PFSK-1 (cell line): ENCODE results near the gene XYLT1.

Experiments
- FOXP2 ChIP-seq: optimal IDR thresholded peaks from 2 replicates; pipeline ENCODE3; 2011; ENCODE audit warnings: borderline replicate concordance, control low read depth, inconsistent platforms; ENCODE audit not compliant: insufficient read depth; ENCODE audit errors: extremely low read length, extremely low read depth
- POLR2AphosphoS5 ChIP-seq: IDR thresholded peaks from 2 replicates; pipeline ENCODE4 v1.6.1; 2012; ENCODE audit warnings: low read depth, mild to moderate bottlenecking, control low read depth, low read length, moderate library complexity
- SIN3A ChIP-seq: IDR thresholded peaks from 2 replicates; pipeline ENCODE4 v1.6.1; 2012; ENCODE audit warnings: mild to moderate bottlenecking, low read length, moderate library complexity, borderline replicate concordance; ENCODE audit not compliant: insufficient read depth
- TAF1 ChIP-seq: IDR thresholded peaks from 2 replicates; pipeline ENCODE4 v1.6.1; 2012; ENCODE audit warnings: low read length, control low read depth, borderline replicate concordance; ENCODE audit not compliant: insufficient read depth
- TF ChIP-seq, protein P1 (sequence below), 2 experiments: IDR thresholded peaks; 2 replicates each; pipeline versions ENCODE4 v1.6.1 to v1.8.0; 2011 to 2012; ENCODE audit warnings: low read depth in 2 of 2, low read length in 2 of 2, control low read depth in 1 of 2, inconsistent platforms in 1 of 2, mild to moderate bottlenecking in 1 of 2, moderate library complexity in 1 of 2; ENCODE audit not compliant: insufficient read depth in 1 of 2

XYLT1 gene

GRCh38 chr16:17414916-17415315 is 55.8 kb downstream of the XYLT1 start:
- no peak for TF ChIP-seq FOXP2
- TF ChIP-seq SIN3A = no peak
- TF ChIP-seq, protein P1, sequence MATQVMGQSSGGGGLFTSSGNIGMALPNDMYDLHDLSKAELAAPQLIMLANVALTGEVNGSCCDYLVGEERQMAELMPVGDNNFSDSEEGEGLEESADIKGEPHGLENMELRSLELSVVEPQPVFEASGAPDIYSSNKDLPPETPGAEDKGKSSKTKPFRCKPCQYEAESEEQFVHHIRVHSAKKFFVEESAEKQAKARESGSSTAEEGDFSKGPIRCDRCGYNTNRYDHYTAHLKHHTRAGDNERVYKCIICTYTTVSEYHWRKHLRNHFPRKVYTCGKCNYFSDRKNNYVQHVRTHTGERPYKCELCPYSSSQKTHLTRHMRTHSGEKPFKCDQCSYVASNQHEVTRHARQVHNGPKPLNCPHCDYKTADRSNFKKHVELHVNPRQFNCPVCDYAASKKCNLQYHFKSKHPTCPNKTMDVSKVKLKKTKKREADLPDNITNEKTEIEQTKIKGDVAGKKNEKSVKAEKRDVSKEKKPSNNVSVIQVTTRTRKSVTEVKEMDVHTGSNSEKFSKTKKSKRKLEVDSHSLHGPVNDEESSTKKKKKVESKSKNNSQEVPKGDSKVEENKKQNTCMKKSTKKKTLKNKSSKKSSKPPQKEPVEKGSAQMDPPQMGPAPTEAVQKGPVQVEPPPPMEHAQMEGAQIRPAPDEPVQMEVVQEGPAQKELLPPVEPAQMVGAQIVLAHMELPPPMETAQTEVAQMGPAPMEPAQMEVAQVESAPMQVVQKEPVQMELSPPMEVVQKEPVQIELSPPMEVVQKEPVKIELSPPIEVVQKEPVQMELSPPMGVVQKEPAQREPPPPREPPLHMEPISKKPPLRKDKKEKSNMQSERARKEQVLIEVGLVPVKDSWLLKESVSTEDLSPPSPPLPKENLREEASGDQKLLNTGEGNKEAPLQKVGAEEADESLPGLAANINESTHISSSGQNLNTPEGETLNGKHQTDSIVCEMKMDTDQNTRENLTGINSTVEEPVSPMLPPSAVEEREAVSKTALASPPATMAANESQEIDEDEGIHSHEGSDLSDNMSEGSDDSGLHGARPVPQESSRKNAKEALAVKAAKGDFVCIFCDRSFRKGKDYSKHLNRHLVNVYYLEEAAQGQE (IDR thresholded peaks at IDR 0.05; ENCODE audit: insufficient read depth in 1 of 2, low read depth in 2 of 2, low read length in 2 of 2) = no peak
- TF ChIP-seq TAF1 = no peak
- TF ChIP-seq POLR2AphosphoS5 = no peak

DNA sequence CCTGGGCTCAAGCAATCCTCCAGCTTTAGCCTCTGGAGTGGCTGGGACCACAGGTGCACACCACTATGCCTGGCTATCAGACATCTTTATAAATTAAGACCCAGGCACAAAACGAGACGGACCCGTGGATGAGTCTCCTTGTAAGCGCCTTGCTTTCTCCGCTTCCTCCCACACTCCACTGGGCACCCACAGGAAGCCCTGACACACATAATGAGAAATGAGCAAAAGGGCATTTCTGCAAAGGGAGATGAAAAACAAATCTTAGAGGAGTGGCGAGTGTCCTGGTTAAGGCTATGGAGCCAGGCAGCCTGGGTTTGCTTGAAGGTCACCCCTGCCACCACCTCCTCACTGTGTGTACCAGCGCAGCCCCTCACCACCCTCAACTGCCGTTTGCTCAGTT is 56.3 kb downstream of the XYLT1 start:
- TF ChIP-seq TAF1 (no peak), FOXP2 (no peak), POLR2AphosphoS5 (no peak), SIN3A (no peak)
- TF ChIP-seq, protein P1 (IDR thresholded peaks at IDR 0.05; ENCODE audit: insufficient read depth in 1 of 2, low read depth in 2 of 2, low read length in 2 of 2) = no peak

GRCh38 chr16:17413508-17413907 is 57.3 kb downstream of the XYLT1 start:
- TF ChIP-seq POLR2AphosphoS5 = no peak
- TF ChIP-seq FOXP2 = no peak
- TF ChIP-seq TAF1 = no peak
- TF ChIP-seq, protein P1 (IDR thresholded peaks at IDR 0.05; ENCODE audit: insufficient read depth in 1 of 2, low read depth in 2 of 2, low read length in 2 of 2) = no peak
- no peak for TF ChIP-seq SIN3A

GRCh38 chr16:17412791-17413190 is 58.0 kb downstream of the XYLT1 start:
- TF ChIP-seq POLR2AphosphoS5 (no peak), TAF1 (no peak), SIN3A (no peak), FOXP2 (no peak)
- TF ChIP-seq, protein P1 (IDR thresholded peaks at IDR 0.05; ENCODE audit: insufficient read depth in 1 of 2, low read depth in 2 of 2, low read length in 2 of 2) = no peak

GRCh38 chr16:17412221-17412620 is 58.5 kb downstream of the XYLT1 start:
- TF ChIP-seq TAF1 (no peak), SIN3A (no peak), FOXP2 (no peak), POLR2AphosphoS5 (no peak)
- TF ChIP-seq, protein P1 (IDR thresholded peaks at IDR 0.05; ENCODE audit: insufficient read depth in 1 of 2, low read depth in 2 of 2, low read length in 2 of 2) = no peak
